A673 (cell line): ENCODE results near the gene IL12RB1.

ENCODE experiments used
- EZH2 ChIP-seq: fragments of 200-600 bp; sonication (generic); IDR thresholded peaks from 2 replicates; pipeline ENCODE4 v1.6.1; 2017; ENCODE audit warnings: borderline replicate concordance, low read depth, mild to moderate bottlenecking, mixed read lengths, antibody characterized with exemption, low read length; ENCODE audit not compliant: poor library complexity, severe bottlenecking
- TF ChIP-seq, protein P1 (sequence below): fragments of 300-800, 200-600 bp; sonication (generic); conservative IDR thresholded peaks from 2 replicates; pipeline ENCODE4 v1.5.1; 2017; ENCODE audit warnings: low read depth, mild to moderate bottlenecking, antibody characterized with exemption, low read length, moderate library complexity, mixed read lengths

DNA sequence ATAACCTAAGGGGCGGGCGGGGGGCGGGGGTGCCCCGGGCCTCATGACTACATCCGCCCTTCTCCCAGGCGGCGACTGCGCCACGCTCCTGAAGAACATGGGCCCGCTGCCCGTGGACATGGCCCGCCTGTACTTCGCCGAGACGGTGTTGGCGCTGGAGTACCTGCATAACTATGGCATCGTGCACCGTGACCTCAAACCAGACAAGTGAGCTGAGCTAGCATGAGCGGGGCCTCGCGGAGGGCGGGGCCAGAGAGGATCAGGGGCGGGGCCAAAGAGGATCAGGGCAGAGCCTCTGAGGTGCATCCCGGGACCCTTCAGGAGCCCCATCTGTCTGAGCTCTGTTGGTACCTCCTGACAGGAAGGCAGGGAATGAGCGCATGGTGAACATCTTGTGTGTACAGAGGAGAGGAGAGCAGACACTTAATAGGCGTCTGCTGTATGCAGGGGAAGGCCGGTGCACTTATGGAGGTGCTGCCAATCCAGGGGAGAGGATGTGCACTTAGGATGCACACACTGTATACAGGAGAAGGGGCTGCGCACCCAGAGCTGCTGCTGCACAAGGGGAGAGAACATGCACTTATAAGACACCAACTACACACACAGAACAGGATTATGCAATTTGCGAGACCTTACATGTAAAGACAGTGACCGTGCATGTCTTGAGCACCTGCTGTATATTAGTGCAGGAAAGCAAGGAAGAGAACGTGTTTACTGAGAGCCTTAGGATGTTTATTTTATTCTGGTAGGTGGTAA lies 45.3 kb upstream of the IL12RB1 start:
- TF ChIP-seq, protein P1, sequence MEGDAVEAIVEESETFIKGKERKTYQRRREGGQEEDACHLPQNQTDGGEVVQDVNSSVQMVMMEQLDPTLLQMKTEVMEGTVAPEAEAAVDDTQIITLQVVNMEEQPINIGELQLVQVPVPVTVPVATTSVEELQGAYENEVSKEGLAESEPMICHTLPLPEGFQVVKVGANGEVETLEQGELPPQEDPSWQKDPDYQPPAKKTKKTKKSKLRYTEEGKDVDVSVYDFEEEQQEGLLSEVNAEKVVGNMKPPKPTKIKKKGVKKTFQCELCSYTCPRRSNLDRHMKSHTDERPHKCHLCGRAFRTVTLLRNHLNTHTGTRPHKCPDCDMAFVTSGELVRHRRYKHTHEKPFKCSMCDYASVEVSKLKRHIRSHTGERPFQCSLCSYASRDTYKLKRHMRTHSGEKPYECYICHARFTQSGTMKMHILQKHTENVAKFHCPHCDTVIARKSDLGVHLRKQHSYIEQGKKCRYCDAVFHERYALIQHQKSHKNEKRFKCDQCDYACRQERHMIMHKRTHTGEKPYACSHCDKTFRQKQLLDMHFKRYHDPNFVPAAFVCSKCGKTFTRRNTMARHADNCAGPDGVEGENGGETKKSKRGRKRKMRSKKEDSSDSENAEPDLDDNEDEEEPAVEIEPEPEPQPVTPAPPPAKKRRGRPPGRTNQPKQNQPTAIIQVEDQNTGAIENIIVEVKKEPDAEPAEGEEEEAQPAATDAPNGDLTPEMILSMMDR = no peak
- TF ChIP-seq EZH2 = no peak
